Measurements from ENCODE around the gene CMC2.

- TF ChIP-seq CTCF (IDR thresholded peaks at IDR 0.05): no peak
- TF ChIP-seq POLR2A (IDR thresholded peaks at IDR 0.05): no peak
These were observed 1.8 kb upstream of the CMC2 start for GRCh38 chr16:81008505-81008789.

Measured in Peyer's patch (tissue), 4 donors.